Trophoblast cell (in vitro differentiated cells and primary cell): ENCODE measurements around the gene CHORDC1.

Source experiments
- DNase-seq, 2 donors: peaks; one replicate each; pipeline ENCODE4 v3.0.0-alpha.2; 2016
- H2AFZ ChIP-seq: 2 replicates; pipeline ENCODE4 v1.6.1; 2013; ENCODE audit warnings: low read length, moderate library complexity, mild to moderate bottlenecking; ENCODE audit not compliant: insufficient read depth, poor library complexity
- H2AK5ac ChIP-seq: 2 replicates; pipeline ENCODE4 v1.6.1; 2013; ENCODE audit warnings: mild to moderate bottlenecking, low read length
- H2BK120ac ChIP-seq: 2 replicates; pipeline ENCODE4 v1.6.1; 2013; ENCODE audit warnings: low read length, mild to moderate bottlenecking, moderate library complexity; ENCODE audit not compliant: insufficient read depth, poor library complexity
- H2BK12ac ChIP-seq: 2 replicates; pipeline ENCODE4 v1.6.1; 2013; ENCODE audit warnings: mild to moderate bottlenecking, low read length, moderate library complexity
- H2BK5ac ChIP-seq: 2 replicates; pipeline ENCODE4 v1.6.1; 2013; ENCODE audit warnings: low read length, low read depth, moderate library complexity, mild to moderate bottlenecking; ENCODE audit not compliant: poor library complexity
- H3K14ac ChIP-seq: 2 replicates; pipeline ENCODE4 v1.6.1; 2013; ENCODE audit warnings: mild to moderate bottlenecking, low read length
- H3K18ac ChIP-seq: 2 replicates; pipeline ENCODE4 v1.6.1; 2013; ENCODE audit warnings: mild to moderate bottlenecking, low read length
- H3K23ac ChIP-seq: 2 replicates; pipeline ENCODE4 v1.6.1; 2013; ENCODE audit warnings: low read length
- H3K27ac ChIP-seq: 2 replicates; pipeline ENCODE4 v1.5.1; 2013; ENCODE audit warnings: low read depth, mild to moderate bottlenecking, inconsistent platforms, low read length, moderate library complexity
- H3K27me3 ChIP-seq: 2 replicates; pipeline ENCODE4 v1.6.1; 2013; ENCODE audit warnings: inconsistent platforms, mild to moderate bottlenecking, low read length, moderate library complexity; ENCODE audit not compliant: insufficient read depth
- H3K36me3 ChIP-seq, 2 experiments: 1 replicate in 1 of 2; 2 replicates in 1 of 2; pipeline ENCODE4 v1.6.1; 2013; ENCODE audit warnings: low read length in 2 of 2, mild to moderate bottlenecking in 2 of 2, moderate library complexity in 1 of 2; ENCODE audit not compliant: insufficient read depth in 2 of 2, control insufficient read depth in 1 of 2
- H3K4ac ChIP-seq: 2 replicates; pipeline ENCODE4 v1.6.1; 2013; ENCODE audit warnings: low read depth, mild to moderate bottlenecking, low read length, moderate library complexity
- H3K4me1 ChIP-seq, 2 experiments: 1 replicate in 1 of 2; 2 replicates in 1 of 2; pipeline ENCODE4 v1.6.1; 2013; ENCODE audit warnings: low read length in 2 of 2, mild to moderate bottlenecking in 2 of 2, moderate library complexity in 1 of 2; ENCODE audit not compliant: insufficient read depth in 2 of 2, control insufficient read depth in 1 of 2
- H3K4me2 ChIP-seq: 2 replicates; pipeline ENCODE4 v1.6.1; 2013; ENCODE audit warnings: inconsistent platforms, mild to moderate bottlenecking, low read length, moderate library complexity
- H3K4me3 ChIP-seq: 2 replicates; pipeline ENCODE4 v1.5.1; 2013; ENCODE audit warnings: mild to moderate bottlenecking, low read depth, low read length, inconsistent platforms
- H3K79me1 ChIP-seq: one replicate; pipeline ENCODE4 v1.6.1; 2013; ENCODE audit warnings: low read length
- H3K79me2 ChIP-seq: 2 replicates; pipeline ENCODE4 v1.6.1; 2013; ENCODE audit warnings: low read length, mild to moderate bottlenecking; ENCODE audit not compliant: control insufficient read depth, insufficient read depth, poor library complexity
- H3K9ac ChIP-seq: 2 replicates; pipeline ENCODE4 v1.6.1; 2013; ENCODE audit warnings: mild to moderate bottlenecking, low read length
- H3K9me3 ChIP-seq: 2 replicates; pipeline ENCODE4 v1.6.1; 2013; ENCODE audit warnings: low read depth, mild to moderate bottlenecking, control low read depth, inconsistent platforms, low read length; ENCODE audit not compliant: insufficient read depth
- H4K12ac ChIP-seq: 2 replicates; pipeline ENCODE4 v1.6.1; 2013; ENCODE audit warnings: low read depth, mild to moderate bottlenecking, low read length, moderate library complexity
- H4K8ac ChIP-seq: 2 replicates; pipeline ENCODE4 v1.6.1; 2013; ENCODE audit warnings: low read depth, mild to moderate bottlenecking, low read length, moderate library complexity
- H4K91ac ChIP-seq: one replicate; pipeline ENCODE4 v1.6.1; 2013; ENCODE audit warnings: low read depth, mild to moderate bottlenecking, low read length, moderate library complexity
- WGBS: extraction: QIAGEN DNeasy Blood & Tissue Kit; methylation state at CpG from one replicate; pipeline ENCODE4 v1.1.7; 2013; ENCODE audit warnings: missing lambda C conversion rate; ENCODE audit not compliant: insufficient read length, insufficient coverage; ENCODE audit errors: extremely low coverage; 5-methylcytosine and 5-hydroxymethylcytosine counted together

Gene CHORDC1

DNA sequence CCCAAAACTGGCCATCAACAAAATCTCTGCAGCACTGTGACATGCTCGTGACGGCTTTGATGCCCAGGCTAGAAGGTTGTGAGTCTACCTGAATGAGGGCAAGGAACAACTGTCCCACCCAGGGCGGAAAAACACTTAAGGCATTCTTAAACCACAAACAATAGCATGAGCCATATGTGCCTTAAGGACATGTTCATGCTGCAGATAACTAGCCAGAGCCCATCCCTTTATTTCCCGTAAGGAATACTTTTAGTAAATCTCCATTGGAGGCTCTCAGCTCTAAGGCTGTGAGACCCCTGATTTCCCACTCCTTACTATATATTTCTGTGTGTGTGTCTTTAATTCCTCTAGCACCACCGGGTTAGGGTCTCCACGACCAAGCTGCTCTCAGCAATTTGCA, 3.4 kb downstream of the CHORDC1 start:
- Histone ChIP-seq H2BK12ac (no peak overlapping the region), H3K4me2 (no peak overlapping the region), H2AK5ac (no peak overlapping the region), H3K4me1 (peaks cover 2 to 3% of the 10 kb centered on the region in 2 experiments), H3K9me3 (no peaks in the 10 kb centered on the region), H4K8ac (no peak overlapping the region), H3K4me3 (no peak overlapping the region), H3K9ac (no peak overlapping the region), H3K79me2 (peaks cover 15% of the 10 kb centered on the region), H3K14ac (no peak overlapping the region), H3K4ac (peak overlapping the region; percentile 88), H3K36me3 (peaks cover 0 to 2% of the 10 kb centered on the region in 2 experiments), H3K79me1 (peaks cover 6% of the 10 kb centered on the region), H2AFZ (no peak overlapping the region), H2BK5ac (no peak overlapping the region), H4K91ac (no peak overlapping the region), H3K18ac (no peak overlapping the region), H3K27me3 (no peaks in the 10 kb centered on the region), H3K27ac (no peak overlapping the region), H4K12ac (no peak overlapping the region), H3K23ac (no peak overlapping the region), H2BK120ac (no peak overlapping the region)
- WGBS = no CpG with 5 or more reads among the region's 6 CpGs
- no peak for DNase-seq

DNA sequence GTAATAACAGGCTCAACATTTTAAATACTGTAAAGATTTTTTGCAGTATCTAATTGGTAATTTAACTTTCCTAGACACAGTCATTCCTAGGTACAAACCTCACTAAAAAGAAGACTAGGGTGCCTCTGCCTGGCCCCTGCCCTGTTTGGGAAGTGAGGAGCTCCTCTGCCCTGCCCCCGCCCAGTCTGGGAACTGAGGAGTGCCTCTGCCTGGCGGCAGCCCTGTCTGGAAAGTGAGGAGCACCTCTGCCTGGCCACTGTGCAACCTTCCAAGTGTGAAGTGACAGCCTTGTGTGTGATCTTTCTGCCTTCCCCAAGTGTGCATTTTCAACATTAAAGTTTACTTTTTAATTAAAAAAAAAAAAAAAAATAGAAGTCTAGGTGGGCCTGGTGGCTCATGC, 4.2 kb downstream of the CHORDC1 start:
- Histone ChIP-seq H4K12ac (no peak overlapping the region), H2AK5ac (no peak overlapping the region), H3K79me1 (peaks cover 6% of the 10 kb centered on the region), H2BK12ac (no peak overlapping the region), H3K79me2 (peaks cover 15% of the 10 kb centered on the region), H3K4me1 (peaks cover 2 to 3% of the 10 kb centered on the region in 2 experiments), H3K23ac (no peak overlapping the region), H4K91ac (no peak overlapping the region), H3K36me3 (peaks cover 0 to 2% of the 10 kb centered on the region in 2 experiments), H3K4ac (peak overlapping the region; percentile 40), H3K27me3 (no peaks in the 10 kb centered on the region), H3K14ac (no peak overlapping the region), H3K4me3 (no peak overlapping the region), H2BK5ac (no peak overlapping the region), H3K9me3 (no peaks in the 10 kb centered on the region), H2BK120ac (no peak overlapping the region), H3K4me2 (no peak overlapping the region), H3K18ac (no peak overlapping the region), H3K9ac (no peak overlapping the region), H3K27ac (no peak overlapping the region), H4K8ac (no peak overlapping the region), H2AFZ (no peak overlapping the region)
- no peak for DNase-seq
- WGBS = no CpG with 5 or more reads among the region's 2 CpGs

DNA sequence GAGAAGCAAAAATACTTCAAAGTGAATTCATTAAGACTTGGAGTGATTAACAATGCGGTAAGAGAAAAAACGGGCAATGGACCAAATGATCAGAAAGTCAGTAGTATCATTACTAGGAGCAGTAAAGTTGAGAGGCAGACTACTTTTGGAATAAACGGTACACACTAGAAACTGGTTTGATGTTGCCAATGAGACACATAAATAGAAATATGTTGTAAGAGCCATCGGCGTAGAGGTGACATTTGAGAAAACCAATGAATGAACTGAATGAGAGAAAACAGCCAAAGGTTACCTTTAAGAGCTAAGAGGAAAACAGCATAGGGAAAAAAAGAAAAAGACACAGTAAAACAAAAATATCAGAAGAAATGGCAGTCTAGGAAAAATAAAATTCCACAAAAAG, 6.2 kb downstream of the CHORDC1 start:
- Histone ChIP-seq H4K91ac (no peak overlapping the region), H3K36me3 (peaks cover 2 to 4% of the 10 kb centered on the region in 2 experiments), H4K8ac (no peak overlapping the region), H2BK12ac (no peak overlapping the region), H3K79me2 (peaks cover 8% of the 10 kb centered on the region), H3K27ac (no peak overlapping the region), H3K4ac (no peak overlapping the region), H2BK120ac (no peak overlapping the region), H3K79me1 (no peaks in the 10 kb centered on the region), H3K9me3 (no peaks in the 10 kb centered on the region), H2AK5ac (no peak overlapping the region), H3K27me3 (no peaks in the 10 kb centered on the region), H2BK5ac (no peak overlapping the region), H3K4me1 (peaks cover 2 to 3% of the 10 kb centered on the region in 2 experiments), H3K4me3 (no peak overlapping the region), H3K18ac (no peak overlapping the region), H3K9ac (no peak overlapping the region), H2AFZ (no peak overlapping the region), H3K23ac (no peak overlapping the region), H3K14ac (no peak overlapping the region), H3K4me2 (no peak overlapping the region), H4K12ac (no peak overlapping the region)
- WGBS = no CpG with 5 or more reads among the region's 5 CpGs
- DNase-seq = no peak

DNA sequence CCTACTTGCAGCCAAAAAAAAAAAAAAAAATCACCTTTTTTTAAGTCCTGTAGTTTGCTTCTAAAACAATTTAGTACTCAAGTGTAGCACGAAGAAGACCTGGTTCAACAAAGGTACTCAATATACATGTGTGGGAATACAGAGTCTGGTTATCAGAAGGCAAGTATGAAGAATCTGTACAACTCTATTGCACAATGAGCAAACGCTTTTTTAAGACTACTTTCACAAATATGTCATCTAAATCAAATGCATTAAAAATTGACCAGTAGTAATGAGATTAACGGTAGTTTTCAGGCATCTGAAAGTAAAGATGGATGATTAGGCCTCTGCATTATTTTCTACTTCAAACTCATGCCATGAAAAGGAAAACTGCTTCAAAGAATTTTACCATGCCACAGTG, 9.5 kb downstream of the CHORDC1 start:
- no CpG with 5 or more reads among the region's 3 CpGs for WGBS
- Histone ChIP-seq H4K8ac (no peak overlapping the region), H3K79me1 (no peaks in the 10 kb centered on the region), H2AK5ac (no peak overlapping the region), H3K9me3 (no peaks in the 10 kb centered on the region), H3K4ac (no peak overlapping the region), H2BK12ac (no peak overlapping the region), H3K23ac (no peak overlapping the region), H2BK5ac (no peak overlapping the region), H2AFZ (no peak overlapping the region), H3K9ac (no peak overlapping the region), H3K18ac (no peak overlapping the region), H3K4me2 (no peak overlapping the region), H4K12ac (no peak overlapping the region), H2BK120ac (no peak overlapping the region), H3K14ac (no peak overlapping the region), H3K36me3 (peaks cover 0 to 4% of the 10 kb centered on the region in 2 experiments), H3K4me1 (no peaks in the 10 kb centered on the region), H3K4me3 (no peak overlapping the region), H3K79me2 (no peaks in the 10 kb centered on the region), H3K27me3 (no peaks in the 10 kb centered on the region), H3K27ac (no peak overlapping the region), H4K91ac (no peak overlapping the region)
- DNase-seq = no peak
